Esophagus squamous epithelium (tissue), 4 donors: ENCODE measurements around the gene RCL1.

Source experiments
- POLR2A ChIP-seq, 4 donors: fragments of 450-650 bp; IDR thresholded peaks; one replicate each; pipeline ENCODE4 v1.6.1; 2017; ENCODE audit warnings: antibody characterized with exemption in 4 of 4, mild to moderate bottlenecking in 4 of 4, moderate library complexity in 3 of 4
- TF ChIP-seq, protein P1 (sequence below), 6 experiments: fragments of 450-650 bp in 4 of 6; fragments of 200-600 bp in 2 of 6; sonication (generic) in 2 of 6; IDR thresholded peaks; one replicate each; pipeline ENCODE4 v1.5.1; 2016 to 2019; ENCODE audit warnings: antibody characterized with exemption in 6 of 6, mild to moderate bottlenecking in 4 of 6, moderate library complexity in 4 of 6

DNA sequence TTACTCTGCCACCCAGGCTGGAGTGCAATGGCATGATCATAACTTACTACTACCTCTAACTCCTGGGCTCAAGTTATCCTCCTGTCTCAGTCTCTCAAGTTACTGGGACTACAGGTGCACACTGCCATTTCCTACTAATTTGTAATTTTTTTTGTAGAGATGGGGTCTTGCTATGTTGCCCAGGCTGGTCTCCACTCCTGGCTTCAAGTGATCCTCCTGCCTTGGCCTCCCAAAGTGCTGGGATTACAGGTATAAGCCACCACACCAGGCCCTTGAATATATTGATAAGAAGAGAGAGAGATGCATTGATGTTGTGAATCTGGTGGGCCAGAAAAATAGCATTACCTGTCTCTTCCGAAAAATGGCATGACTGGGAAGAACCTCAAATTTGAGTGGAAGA is 21.0 kb upstream of the RCL1 start:
- TF ChIP-seq, protein P1, sequence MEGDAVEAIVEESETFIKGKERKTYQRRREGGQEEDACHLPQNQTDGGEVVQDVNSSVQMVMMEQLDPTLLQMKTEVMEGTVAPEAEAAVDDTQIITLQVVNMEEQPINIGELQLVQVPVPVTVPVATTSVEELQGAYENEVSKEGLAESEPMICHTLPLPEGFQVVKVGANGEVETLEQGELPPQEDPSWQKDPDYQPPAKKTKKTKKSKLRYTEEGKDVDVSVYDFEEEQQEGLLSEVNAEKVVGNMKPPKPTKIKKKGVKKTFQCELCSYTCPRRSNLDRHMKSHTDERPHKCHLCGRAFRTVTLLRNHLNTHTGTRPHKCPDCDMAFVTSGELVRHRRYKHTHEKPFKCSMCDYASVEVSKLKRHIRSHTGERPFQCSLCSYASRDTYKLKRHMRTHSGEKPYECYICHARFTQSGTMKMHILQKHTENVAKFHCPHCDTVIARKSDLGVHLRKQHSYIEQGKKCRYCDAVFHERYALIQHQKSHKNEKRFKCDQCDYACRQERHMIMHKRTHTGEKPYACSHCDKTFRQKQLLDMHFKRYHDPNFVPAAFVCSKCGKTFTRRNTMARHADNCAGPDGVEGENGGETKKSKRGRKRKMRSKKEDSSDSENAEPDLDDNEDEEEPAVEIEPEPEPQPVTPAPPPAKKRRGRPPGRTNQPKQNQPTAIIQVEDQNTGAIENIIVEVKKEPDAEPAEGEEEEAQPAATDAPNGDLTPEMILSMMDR (IDR thresholded peaks at IDR 0.05), result no peak
- no peak for TF ChIP-seq POLR2A (IDR thresholded peaks at IDR 0.05)
